Measurements from ENCODE around the gene SPAG7.

The SPAG7 gene

GRCh38 chr17:4972752-4973151, 5.1 kb upstream of the SPAG7 start:
- no peak overlapping the region for H3K4me2 ChIP-seq
- H3K79me2 ChIP-seq (ENCODE audit: insufficient read depth, low read depth): no peaks in the 10 kb centered on the region
- H2AFZ ChIP-seq (ENCODE audit: low read depth): no peak overlapping the region
- no peak overlapping the region for H3K4me3 ChIP-seq (IDR thresholded peaks at IDR 0.05; ENCODE audit: insufficient read depth, low read depth, low read length)
- no peaks in the 10 kb centered on the region for H3K4me1 ChIP-seq (ENCODE audit: low read depth, poor library complexity, severe bottlenecking)
- no peak overlapping the region for H3K9ac ChIP-seq
- no peaks in the 10 kb centered on the region for H4K20me1 ChIP-seq (ENCODE audit: insufficient read depth)
- H3K27ac ChIP-seq: no peak overlapping the region
- no peak for TF ChIP-seq CTCF (conservative IDR thresholded peaks at IDR 0.05; ENCODE audit: low read depth, low read length)
- H3K36me3 ChIP-seq (ENCODE audit: insufficient read depth): no peaks in the 10 kb centered on the region
- H3K27me3 ChIP-seq (ENCODE audit: insufficient read depth, low read depth): no peaks in the 10 kb centered on the region

- H3K9ac ChIP-seq: no peak overlapping the region
- no peak overlapping the region for H3K4me2 ChIP-seq
- no peaks in the 10 kb centered on the region for H3K36me3 ChIP-seq (ENCODE audit: insufficient read depth)
- H3K79me2 ChIP-seq (ENCODE audit: insufficient read depth, low read depth): no peaks in the 10 kb centered on the region
- H2AFZ ChIP-seq (ENCODE audit: low read depth): no peak overlapping the region
- no peak overlapping the region for H3K4me3 ChIP-seq (IDR thresholded peaks at IDR 0.05; ENCODE audit: insufficient read depth, low read depth, low read length)
- TF ChIP-seq CTCF (conservative IDR thresholded peaks at IDR 0.05; ENCODE audit: low read depth, low read length): no peak
- no peaks in the 10 kb centered on the region for H3K4me1 ChIP-seq (ENCODE audit: low read depth, poor library complexity, severe bottlenecking)
- no peaks in the 10 kb centered on the region for H4K20me1 ChIP-seq (ENCODE audit: insufficient read depth)
- H3K27ac ChIP-seq: no peak overlapping the region
- H3K27me3 ChIP-seq (ENCODE audit: insufficient read depth, low read depth): no peaks in the 10 kb centered on the region
Observed at GRCh38 chr17:4972322-4972721, 4.7 kb upstream of the SPAG7 start.

GRCh38 chr17:4971826-4972225, 4.2 kb upstream of the SPAG7 start:
- H4K20me1 ChIP-seq (ENCODE audit: insufficient read depth): no peaks in the 10 kb centered on the region
- no peak overlapping the region for H3K9ac ChIP-seq
- H3K4me2 ChIP-seq: no peak overlapping the region
- H3K27me3 ChIP-seq (ENCODE audit: insufficient read depth, low read depth): no peaks in the 10 kb centered on the region
- H2AFZ ChIP-seq (ENCODE audit: low read depth): no peak overlapping the region
- H3K36me3 ChIP-seq (ENCODE audit: insufficient read depth): no peaks in the 10 kb centered on the region
- H3K79me2 ChIP-seq (ENCODE audit: insufficient read depth, low read depth): no peaks in the 10 kb centered on the region
- no peak overlapping the region for H3K27ac ChIP-seq
- no peak overlapping the region for H3K4me3 ChIP-seq (IDR thresholded peaks at IDR 0.05; ENCODE audit: insufficient read depth, low read depth, low read length)
- no peaks in the 10 kb centered on the region for H3K4me1 ChIP-seq (ENCODE audit: low read depth, poor library complexity, severe bottlenecking)
- TF ChIP-seq CTCF (conservative IDR thresholded peaks at IDR 0.05; ENCODE audit: low read depth, low read length): no peak

GRCh38 chr17:4970273-4970672, 2.7 kb upstream of the SPAG7 start:
- Histone ChIP-seq H3K36me3 (ENCODE audit: insufficient read depth) (no peaks in the 10 kb centered on the region), H2AFZ (ENCODE audit: low read depth) (no peak overlapping the region)

More at GRCh38 chr17:4970273-4970672, 2.7 kb upstream of the SPAG7 start:
- no peak overlapping the region for H3K4me2 ChIP-seq
- H3K4me1 ChIP-seq (ENCODE audit: low read depth, poor library complexity, severe bottlenecking): no peaks in the 10 kb centered on the region
- H3K27ac ChIP-seq: no peak overlapping the region
- H3K9ac ChIP-seq: no peak overlapping the region
- no peaks in the 10 kb centered on the region for H3K27me3 ChIP-seq (ENCODE audit: insufficient read depth, low read depth)
- no peaks in the 10 kb centered on the region for H3K79me2 ChIP-seq (ENCODE audit: insufficient read depth, low read depth)
- no peak for TF ChIP-seq CTCF (conservative IDR thresholded peaks at IDR 0.05; ENCODE audit: low read depth, low read length)
- no peak overlapping the region for H3K4me3 ChIP-seq (IDR thresholded peaks at IDR 0.05; ENCODE audit: insufficient read depth, low read depth, low read length)
- H4K20me1 ChIP-seq (ENCODE audit: insufficient read depth): no peaks in the 10 kb centered on the region

Data from KMS-11 (cell line).